CD4-positive, alpha-beta T cell treated with Interleukin-4 for 1 hour (primary cell): Measurements from ENCODE around the gene LIN7B.
A peak's percentile ranks its signal among the peaks of the same experiment; 100 is the strongest.

Source experiments
- DNase-seq, 2 donors: peaks; one replicate each; pipeline ENCODE4 v3.0.0-alpha.2; 2020 to 2022

LIN7B gene, protein sequence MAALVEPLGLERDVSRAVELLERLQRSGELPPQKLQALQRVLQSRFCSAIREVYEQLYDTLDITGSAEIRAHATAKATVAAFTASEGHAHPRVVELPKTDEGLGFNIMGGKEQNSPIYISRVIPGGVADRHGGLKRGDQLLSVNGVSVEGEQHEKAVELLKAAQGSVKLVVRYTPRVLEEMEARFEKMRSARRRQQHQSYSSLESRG

DNA sequence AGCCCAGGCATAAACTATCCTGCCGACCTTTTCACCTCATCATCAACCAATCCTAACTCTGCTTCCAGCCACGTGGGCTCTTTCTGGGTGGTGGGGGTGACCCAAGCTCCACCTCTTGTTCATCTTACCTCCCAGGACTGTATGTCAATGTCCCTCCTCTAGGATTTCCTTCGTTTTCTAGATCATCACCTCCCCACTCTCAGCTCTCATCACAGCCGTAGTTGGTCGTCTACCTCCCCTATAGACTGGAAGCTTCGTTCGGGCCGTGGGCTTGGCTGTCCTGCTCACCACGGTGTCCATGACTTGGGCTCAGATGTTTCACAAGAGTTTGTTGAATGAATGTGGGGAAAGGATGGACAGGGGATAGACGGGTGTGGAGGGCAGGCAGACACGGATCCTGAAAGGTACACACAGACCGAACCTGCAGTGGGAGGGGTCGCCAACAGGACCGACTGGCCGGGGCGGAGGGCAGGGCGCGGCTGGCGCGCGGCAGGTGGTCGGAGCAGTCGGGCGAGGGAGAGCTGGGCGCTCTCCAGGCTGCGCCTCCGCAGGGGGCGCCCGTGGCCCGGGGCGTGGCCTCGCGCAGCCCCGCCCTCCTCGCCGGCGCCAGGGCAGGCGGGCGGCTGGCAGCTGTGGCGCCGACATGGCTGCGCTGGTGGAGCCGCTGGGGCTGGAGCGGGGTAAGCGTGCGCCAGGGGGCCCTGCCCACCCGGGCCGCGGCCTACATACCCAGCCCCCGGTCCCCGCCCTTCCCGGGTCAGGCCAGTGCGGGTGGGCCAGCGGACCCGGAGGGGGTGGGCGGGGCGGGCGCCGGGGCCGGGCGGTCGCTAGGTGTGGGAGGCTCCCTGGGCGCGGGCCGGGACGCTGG is at the start of gene LIN7B:
Gene LIN7B (plus strand): TSS at position 609 of the 868 bp plus-strand sequence. CDS start 35 bp downstream, at position 644.
- DNase-seq: peak; percentile 75 to 81

DNA sequence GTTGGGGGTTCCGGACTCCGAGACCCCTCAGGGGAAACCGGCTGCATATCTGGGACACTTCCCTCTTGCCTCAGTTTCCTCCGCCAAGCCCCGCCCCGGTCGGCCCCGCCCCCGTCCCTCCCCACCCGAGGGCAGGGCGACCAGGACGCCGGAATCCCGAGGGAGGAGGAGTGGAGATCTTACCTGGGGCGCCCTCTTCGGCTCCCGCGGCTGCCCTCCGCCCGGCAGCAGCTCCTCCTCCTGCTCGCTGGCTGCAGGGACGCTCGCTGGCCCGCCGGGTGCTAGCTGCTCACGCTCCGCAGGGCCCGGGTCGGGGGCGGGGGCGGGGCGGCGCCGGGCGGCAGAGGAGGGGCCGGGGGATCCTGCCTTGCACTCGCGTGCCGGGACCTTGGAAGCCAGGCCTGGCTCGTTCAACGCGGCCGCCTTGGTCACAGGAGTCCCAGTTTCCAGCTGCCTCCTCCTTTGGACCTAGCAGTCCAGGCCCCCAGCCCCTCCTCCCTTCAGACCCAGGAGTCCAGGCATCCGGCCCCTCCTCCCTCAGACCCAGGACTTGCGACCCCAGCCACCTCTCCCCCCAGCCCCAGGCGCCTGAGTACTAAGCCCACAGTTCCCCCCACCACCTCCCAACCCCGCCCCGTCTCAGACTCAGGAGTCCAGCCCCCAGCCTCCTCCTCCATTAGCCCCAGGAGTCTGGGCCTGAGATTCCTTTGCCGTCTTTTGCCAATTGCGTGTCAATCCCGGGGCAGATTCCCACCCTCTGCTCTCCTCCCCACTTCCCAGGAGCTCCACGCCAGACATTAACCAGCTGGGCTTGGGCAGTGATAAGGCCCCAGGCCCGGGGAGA is 49.2 kb upstream of the LIN7B start, which contains the start of gene NTF4:
Gene NTF4 (minus strand): TSS at position 51 of the 844 bp plus-strand sequence. CDS start 2,821 bp downstream, outside the sequence.
- no peak for DNase-seq

DNA sequence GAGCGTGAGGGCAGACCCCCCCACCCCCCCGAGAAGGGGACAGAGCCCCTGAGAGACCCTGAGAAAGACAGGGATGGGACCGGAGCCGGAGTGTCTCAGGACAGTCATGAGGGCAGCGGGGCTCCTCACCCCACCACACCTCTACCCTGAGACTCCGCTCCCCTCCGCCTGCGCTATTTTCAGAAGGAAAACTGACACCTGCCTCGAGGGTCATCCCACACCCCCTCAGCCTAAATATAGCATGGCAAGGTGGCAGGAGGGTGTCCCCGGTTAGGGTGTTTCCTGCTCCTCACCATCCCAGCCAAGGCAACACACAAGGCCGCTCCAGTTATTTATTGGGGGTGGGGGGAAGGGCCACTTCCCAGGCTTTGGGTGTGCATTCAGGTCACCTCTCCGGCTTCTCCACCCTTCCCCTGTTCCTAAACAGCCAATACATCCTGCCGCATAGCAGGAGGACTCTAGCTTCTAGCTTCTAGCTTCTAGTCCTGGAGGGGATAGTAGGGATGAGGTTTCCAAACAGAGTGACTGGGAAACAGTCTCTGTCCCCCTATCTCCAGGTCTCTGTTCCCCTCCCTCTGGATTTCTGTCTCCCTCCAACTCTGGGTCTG is 48.2 kb upstream of the LIN7B start:
- DNase-seq: no peak

DNA sequence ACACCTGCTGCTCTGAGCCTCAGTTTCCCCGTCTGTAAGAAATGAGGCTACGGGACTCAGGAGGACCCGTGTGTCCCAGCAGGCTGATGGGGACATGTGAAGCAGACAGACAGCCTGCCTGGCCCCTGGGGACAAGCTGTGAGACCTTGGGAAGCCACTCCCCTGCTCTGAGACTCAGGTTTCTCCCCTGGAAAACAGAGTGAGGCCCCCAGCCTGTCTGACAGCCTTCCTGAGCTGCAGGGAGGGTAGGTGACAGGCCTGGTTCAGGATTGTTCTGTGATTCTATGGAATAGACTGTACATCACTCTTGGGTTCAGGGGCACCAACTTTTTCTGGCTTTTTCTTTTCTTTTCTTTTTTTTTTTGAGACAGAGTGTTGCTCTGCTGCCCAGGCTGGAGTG is 46.6 kb upstream of the LIN7B start:
- no peak for DNase-seq

DNA sequence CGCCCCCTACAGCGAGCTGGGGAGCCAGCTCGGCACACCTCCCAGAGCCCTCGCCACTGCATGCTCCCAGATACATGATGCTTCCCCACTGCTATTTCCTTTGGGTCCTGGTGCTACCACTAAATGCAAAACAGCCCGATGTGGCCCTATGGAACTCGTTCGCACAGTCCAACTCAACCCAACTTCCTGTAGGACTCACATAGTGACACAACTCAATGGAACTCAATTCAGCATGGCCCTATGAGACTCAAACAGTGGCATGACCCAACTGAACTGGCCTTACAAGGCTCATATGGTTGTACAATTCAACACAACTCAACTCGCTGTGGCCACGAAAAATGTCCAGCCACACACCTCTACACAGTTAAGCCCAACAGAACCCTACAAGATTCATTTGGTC is 45.1 kb upstream of the LIN7B start:
- DNase-seq: no peak

DNA sequence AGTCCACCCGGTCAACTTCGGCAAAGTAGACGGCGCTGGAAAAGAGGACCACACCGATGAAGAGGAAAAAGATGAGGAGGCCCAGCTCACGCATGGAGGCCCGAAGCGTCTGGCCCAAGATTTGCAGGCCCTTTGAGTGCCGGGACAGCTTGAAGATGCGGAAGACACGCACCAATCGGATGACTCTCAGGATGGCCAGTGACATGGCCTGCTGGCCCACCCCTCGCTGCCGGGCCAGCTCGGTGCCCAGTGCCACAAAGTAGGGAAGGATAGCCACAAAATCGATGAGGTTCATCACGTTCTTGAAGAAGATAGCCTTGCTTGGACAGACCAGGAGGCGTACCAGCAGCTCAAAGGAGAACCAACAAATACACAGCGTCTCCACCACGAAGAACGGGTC is 43.8 kb upstream of the LIN7B start:
- DNase-seq: no peak

DNA sequence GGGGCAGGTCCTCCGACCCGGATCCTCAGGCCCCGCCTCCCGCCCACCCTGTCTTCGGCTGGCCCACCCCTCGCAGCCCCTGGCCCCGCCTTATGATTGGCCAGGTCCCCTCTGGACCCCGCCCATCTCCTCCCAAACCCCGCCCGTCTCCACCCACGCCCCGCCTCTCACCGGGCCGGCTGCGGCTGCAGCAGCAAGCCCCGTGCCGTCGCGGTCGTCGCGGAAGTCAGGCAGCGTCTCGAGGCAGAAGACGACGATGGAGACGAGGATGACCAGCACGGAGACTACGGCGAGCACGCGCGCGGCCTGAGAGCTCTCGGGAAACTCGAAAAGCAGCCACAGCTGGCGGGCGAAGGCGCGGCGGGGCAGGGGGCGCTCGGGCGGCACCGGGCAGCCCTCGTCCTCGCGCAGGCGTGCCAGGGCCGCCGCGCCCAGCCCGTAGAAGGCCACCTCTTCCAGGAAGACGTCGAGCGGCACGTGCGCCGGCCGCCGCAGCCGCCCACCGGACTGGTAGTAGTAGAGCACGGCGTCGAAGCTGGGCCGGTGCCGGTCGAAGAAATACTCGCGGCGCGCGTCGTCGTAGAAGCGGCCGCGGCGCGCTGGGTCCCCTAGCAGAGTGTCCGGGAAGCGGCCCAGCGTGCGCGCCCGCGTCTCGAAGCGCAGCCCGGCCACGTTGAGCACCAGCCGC is 42.2 kb upstream of the LIN7B start:
- no peak for DNase-seq

DNA sequence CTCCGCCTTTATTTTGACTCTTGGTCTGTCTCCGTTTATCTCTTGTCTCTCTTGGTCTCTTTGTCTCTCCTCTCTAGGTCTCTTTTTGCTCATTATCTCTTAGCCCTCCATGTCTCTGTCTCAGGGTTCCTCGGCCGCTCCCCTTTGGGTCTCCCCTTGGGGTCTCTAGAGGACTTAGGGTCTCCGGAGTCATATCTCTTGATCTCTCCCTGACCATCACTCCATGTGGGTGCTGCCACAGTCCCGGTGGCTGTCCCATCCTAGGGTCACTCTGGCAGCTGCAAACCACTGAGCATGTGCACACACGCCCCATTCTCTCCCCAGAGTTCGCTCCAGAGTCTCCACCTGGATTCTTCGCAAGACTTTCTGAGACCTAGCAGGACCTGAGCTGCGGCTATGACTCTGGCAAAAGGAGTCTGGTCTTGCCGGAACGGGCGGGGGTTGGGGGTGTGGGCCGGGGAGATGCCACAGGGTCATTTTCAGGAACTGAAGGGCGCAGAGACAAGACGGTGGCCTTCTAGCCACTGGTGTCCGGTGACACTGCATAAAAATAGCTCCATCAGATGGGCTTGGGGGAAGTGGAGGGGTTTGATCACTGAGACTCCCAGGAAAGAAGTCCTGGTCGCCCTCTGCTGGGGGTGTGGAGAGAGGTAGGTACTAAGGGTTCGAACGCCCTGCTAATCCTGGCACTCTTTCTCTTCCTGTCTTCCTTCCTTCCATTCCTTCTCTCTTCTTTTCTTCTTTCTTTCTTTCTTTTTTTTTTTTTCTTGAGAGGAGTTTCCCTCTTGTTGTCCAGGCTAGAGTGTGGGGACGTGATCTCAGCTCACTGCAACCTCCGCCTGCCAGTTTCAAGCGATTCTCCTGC is 40.4 kb upstream of the LIN7B start:
- no peak for DNase-seq

DNA sequence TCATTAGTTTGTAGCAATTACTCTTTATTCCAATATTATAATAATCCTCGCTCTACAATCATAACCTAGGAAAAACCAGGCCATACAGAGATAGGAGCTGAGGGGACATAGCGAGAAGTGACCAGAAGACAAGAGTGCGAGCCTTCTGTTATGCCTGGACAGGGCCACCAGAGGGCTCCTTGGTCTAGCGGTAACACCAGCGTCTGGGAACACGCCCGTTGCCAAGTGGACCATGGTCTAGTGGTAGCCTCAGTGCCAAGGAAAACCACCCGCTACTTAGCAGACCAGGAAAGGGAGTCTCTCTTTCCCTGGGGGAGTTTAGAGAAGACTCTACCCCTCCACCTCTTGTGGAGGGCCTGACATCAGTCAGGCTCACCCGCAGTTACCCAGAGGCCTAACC is 39.3 kb upstream of the LIN7B start:
- peak in 1 of 2 donors; percentile 35 for DNase-seq

DNA sequence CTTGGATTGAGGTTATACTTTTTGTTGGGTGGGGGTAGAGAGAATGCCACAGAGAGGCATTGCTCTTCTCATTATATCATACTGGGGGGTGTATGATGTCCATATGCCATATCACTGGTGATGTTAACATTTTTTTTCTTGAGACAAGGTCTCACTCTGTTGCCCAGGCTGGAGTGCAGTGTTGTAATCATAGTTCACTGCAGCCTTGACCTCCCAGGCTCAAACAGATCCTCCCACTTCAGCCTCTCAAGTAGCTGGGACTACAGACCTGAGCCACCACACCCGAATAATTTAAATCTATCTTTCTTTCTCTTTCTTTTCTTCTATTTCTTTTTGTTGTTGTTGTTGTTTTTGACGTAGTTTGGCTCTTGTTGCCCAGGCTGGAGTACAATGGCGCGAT is 33.8 kb upstream of the LIN7B start:
- DNase-seq: no peak

DNA sequence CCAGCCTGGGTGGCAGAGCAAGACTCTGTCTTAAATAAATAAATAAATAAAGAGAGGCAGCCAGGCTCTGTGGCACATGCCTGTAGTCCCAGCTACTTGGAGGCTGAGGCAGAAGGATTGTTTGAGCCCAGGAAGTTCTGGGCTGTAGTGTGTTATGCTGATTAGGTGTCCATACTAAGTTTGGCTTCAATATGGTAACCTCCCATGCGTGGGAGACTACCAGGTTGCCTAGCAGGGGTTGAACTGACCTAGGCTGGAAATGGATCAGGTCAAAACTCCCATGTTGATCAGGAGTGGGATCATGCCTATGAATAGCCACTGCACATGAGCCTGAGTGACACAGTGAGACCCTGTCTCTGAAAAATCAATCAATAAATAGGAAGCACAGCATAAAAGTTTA is 32.9 kb upstream of the LIN7B start:
- DNase-seq: no peak

DNA sequence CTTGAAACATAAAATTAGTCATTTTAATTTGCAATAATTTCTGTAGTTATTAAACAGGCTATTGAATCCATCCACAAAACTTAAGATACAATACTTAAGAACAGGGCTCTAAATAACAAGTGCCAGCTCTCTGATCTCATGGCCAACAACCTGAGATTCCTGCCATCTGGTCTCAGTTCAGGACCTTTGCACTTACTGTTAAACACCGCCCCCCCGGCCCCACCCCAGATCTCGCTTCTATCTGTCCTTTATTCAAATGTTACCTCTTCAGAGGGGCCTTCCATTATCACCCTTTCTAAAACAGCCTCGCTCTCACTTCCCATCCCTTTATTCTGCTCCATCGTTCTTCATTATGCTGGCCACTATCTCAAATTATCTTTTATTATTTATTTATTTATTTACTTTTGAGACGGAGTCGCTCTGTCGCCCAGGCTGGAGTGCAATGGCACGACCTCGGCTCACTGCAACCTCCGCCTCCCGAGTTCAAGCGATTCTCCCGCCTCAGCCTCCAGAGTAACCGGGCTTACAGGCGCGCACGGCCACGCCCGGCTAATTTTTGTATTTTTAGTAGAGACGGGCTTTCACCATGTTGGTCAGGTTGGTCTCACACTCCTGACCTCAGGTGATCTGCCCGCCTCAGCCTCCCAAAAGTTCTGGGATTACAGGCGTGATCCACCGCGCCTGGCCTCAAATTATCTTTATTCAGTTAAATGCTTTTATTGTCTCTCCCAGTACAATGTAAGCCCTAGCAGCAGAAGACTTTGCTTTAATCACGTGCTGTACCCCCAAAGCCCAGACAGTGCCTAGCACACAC is 29.8 kb upstream of the LIN7B start:
- DNase-seq: no peak

DNA sequence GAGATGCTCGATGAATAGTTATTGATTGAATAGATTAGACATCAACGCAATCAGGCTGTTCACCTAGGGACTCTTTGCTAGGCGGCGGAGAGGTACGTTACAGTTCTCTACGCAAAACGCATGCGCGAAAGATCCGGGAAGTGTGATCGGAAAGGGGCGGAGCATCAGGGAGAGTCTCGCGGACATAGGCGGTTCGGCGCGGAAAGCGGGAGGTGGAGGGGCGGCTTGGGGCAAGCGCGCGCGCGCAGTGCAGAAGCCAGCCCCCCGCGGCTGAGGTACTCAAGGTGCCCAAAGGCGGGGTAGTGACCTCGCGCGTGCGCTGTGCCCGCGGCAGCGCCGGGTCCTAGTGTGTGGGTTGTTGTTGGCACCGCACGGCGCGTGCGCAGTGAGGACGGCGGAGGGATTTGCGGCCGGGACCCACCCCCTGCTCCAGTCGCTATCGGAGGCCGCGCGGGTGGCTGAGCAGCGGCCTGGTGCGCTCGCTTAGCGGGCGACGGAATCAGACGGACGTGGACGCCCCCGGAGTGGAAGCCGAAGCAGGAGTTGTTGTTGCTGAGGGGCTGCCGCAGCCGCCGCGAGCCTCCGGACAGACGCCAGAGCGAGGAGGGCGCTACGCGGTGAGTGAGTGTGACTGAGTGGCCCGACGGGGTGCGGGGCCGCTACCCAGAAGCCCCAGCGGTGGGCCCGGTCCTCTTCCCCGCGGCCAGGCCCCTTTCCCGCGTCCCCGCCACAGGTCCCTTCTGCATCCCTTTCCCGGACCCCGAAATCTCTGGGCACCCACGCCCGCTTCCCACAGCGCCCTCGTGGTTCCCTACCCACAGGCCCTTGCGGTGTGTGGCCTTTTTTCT is 28.9 kb upstream of the LIN7B start, which contains the start of gene SNRNP70:
Gene SNRNP70 (plus strand): TSS at position 432 of the 848 bp plus-strand sequence. CDS start 964 bp downstream, outside the sequence.
- DNase-seq: peak; percentile 99 to 100

DNA sequence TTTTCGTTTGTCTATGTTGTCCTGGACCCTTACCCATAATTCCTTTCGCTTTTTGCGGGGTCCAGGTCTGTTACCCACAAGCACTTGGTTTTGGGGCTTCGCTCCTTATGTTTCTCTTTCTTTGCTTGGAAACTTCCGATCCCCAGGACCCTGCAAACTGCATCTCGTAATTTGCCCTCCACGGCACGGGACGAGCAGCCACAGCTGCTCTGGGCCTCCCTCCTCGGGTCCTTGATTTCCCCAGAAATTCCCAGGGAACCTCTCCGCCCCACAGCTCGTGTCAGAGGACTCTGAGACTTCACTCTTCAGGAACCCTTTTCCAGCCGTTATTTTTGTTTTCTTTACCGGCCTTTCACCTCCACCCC is 28.3 kb upstream of the LIN7B start:
- DNase-seq: no peak

DNA sequence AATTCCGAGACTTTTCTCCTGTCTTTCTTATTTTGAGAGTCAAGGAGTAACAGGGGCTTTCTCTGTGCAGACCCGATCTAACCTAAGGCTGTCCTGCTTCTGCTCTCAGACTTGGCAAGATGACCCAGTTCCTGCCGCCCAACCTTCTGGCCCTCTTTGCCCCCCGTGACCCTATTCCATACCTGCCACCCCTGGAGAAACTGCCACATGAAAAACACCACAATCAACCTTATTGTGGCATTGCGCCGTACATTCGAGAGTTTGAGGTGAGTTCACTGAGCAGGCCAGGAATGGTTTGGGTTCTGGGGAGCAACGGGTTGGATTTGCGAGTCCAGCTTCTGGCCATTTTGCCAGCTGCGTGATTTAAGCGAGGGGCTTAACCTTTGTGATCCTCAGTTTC is 27.9 kb upstream of the LIN7B start:
- DNase-seq: no peak

DNA sequence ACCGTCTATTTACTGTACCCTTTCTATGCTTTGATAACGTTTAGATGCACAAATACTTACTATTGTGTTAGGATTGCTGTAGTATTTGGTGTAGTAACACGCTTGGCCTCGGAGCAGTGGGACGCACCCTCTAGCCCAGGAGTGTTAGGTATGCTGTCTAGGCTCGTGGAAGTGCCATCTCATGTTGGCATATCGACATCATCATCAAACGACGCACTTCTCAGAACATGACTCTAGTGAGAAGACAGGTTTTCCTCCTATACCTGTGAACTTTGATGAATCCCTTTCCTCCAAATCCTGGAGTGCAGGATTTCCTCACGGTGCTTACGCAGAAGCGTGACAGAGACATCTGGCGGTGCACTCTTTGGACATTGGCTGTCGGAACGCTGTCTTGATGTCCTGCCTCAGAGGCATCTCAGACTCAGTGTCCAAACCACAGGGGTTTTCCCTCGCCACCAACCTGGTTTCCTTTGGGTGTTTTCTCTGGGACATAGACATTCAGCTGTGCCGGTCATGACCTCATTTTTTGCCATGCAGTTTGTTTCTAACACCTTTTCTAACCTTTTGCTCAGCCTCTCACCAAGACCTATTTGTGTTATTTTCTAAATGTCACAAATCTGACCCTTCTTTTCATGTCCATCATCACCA is 22.7 kb upstream of the LIN7B start:
- no peak for DNase-seq

DNA sequence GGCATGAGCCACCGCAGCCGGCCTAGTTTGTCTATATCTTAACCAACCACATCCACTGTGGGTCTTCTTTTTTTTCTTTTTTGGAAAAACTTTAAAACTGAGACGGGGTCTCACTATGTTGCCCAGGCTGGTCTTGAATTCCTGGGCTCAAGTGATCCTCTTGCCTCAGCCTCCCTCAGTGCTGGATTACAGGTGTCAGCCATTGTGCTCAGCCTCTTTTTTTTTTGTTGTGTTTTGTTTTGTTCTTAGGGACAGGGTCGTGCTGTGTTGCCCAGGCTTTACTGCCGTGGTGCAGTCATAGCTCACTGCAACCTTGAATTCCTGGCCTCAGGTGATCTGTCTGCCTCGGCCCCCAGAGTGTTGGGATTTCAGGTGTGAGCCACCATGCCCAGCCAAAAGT is 21.5 kb upstream of the LIN7B start:
- DNase-seq: no peak
